ENCODE data around the gene ST7. TPM values are rescaled to one million over a fixed set of nuclear protein-coding genes. Genes with fewer than 3 reads are reported as not detected.

Gene ST7
- total RNA-seq, 1 experiment from 2014 or later = 12.9 TPM

GRCh38 chr7:117009705-117010361 lies 56.5 kb downstream of the ST7 start:
- Histone ChIP-seq H3K79me2 (ENCODE audit: insufficient read depth, low read length) (no peaks in the 10 kb centered on the region; the same call in 1 of the 2 replicates), H2BK12ac (ENCODE audit: insufficient read length, low read depth, low read length) (no peak overlapping the region), H3K4ac (ENCODE audit: low read depth, low read length) (no peak overlapping the region), H3K9ac (ENCODE audit: extremely low read depth, insufficient read length, low read length) (no peak overlapping the region), H3K4me1 (ENCODE audit: insufficient read depth, low read length) (no peaks in the 10 kb centered on the region; the same call in none of the 2 replicates), H3K27ac (ENCODE audit: insufficient read length, low read depth, low read length) (no peak overlapping the region), H2AK5ac (ENCODE audit: insufficient read length, low read length) (no peak overlapping the region), H3K27me3 (ENCODE audit: insufficient read depth, low read length) (no peaks in the 10 kb centered on the region), H3K9me3 (ENCODE audit: control insufficient read depth, low read depth, low read length) (no peaks in the 10 kb centered on the region), H2BK15ac (ENCODE audit: low read depth, low read length) (no peak overlapping the region), H3K18ac (ENCODE audit: insufficient read length, low read depth, low read length) (no peak overlapping the region), H2BK5ac (ENCODE audit: insufficient read length, low read length) (no peak overlapping the region), H3K14ac (ENCODE audit: insufficient read depth, low read length) (no peak overlapping the region), H3K4me2 (ENCODE audit: insufficient read depth, insufficient read length, low read length) (no peak overlapping the region), H3T11ph (ENCODE audit: low read length) (no peak overlapping the region), H3K23me2 (ENCODE audit: insufficient read length, low read depth, low read length, poor library complexity, severe bottlenecking) (no peaks in the 10 kb centered on the region), H4K91ac (ENCODE audit: insufficient read length, low read depth, low read length) (no peak overlapping the region), H4K8ac (replicated peaks; ENCODE audit: insufficient read length, low read depth, low read length) (no peak overlapping the region), H3K23ac (ENCODE audit: insufficient read length, low read depth, low read length) (no peak overlapping the region), H2BK20ac (ENCODE audit: low read depth, low read length, poor library complexity, severe bottlenecking) (no peak overlapping the region), H3K56ac (ENCODE audit: insufficient read length, low read depth, low read length) (no peak overlapping the region), H3K79me1 (ENCODE audit: insufficient read depth, low read depth, low read length, poor library complexity, severe bottlenecking) (no peaks in the 10 kb centered on the region), H4K20me1 (ENCODE audit: control insufficient read depth, insufficient read depth, insufficient read length) (no peaks in the 10 kb centered on the region), H2BK120ac (ENCODE audit: low read depth, low read length, poor library complexity, severe bottlenecking) (no peak overlapping the region), H2AFZ (ENCODE audit: low read length) (no peak overlapping the region), H4K5ac (ENCODE audit: insufficient read length, low read depth, low read length) (no peak overlapping the region)
- H3K36me3 Mint-ChIP-seq (ENCODE audit: insufficient read depth in 1 of 3, low read depth in 3 of 3) = no peaks in the 10 kb centered on the region
- no peak overlapping the region for H3K4me3 Mint-ChIP-seq
- whole genome bisulfite sequencing (ENCODE audit: extremely low coverage, insufficient read length, low lambda C conversion rate) = no CpG with 5 or more reads among the region's 3 CpGs
- H3K4me1 Mint-ChIP-seq = peaks cover 3 to 7% of the 10 kb centered on the region in 2 experiments; a peak in 3 of 4 replicates
- no peaks in the 10 kb centered on the region for H3K9me3 Mint-ChIP-seq
- no peak overlapping the region for H3K27ac Mint-ChIP-seq
- TF ChIP-seq CTCF (conservative IDR thresholded peaks at IDR 0.05) = no peak
- DNase-seq = no peak
- H3K27me3 Mint-ChIP-seq (ENCODE audit: low read depth) = no peaks in the 10 kb centered on the region
